GM23338 (cell line): Measurements from ENCODE around the gene DUSP9. TPM values are rescaled to one million over a fixed set of nuclear protein-coding genes. Genes with fewer than 3 reads are reported as not detected.

Experiments used
- ATAC-seq: fragments of 200-7000 bp; cut with Tn5 transposase; 3 replicates; pipeline ENCODE4 v1.9.1; 2020
- DNase-seq: peaks from one replicate; pipeline ENCODE4 v3.0.0-alpha.2; 2015; ENCODE audit warnings: low spot score
- H2AFZ ChIP-seq: fragments of 200-600 bp; sonication (generic); 2 replicates; pipeline ENCODE4 v1.8.0; 2016; ENCODE audit warnings: antibody characterized with exemption, mild to moderate bottlenecking, moderate library complexity
- H3F3A ChIP-seq: fragments of 200-600 bp; sonication (generic); replicated peaks from 2 replicates; pipeline ENCODE4 v1.8.0; 2017; ENCODE audit warnings: antibody characterized with exemption, mixed run types, low read depth
- H3K27ac ChIP-seq: fragments of 200-600 bp; sonication (generic); 2 replicates; pipeline ENCODE4 v1.6.1; 2016; ENCODE audit warnings: low read depth
- H3K27me3 ChIP-seq: fragments of 200-600 bp; sonication (generic); 2 replicates; pipeline ENCODE4 v1.8.0; 2016; ENCODE audit warnings: mild to moderate bottlenecking, mixed run types, moderate library complexity; ENCODE audit not compliant: insufficient read depth
- H3K36me3 ChIP-seq: fragments of 200-600 bp; sonication (generic); 2 replicates; pipeline ENCODE4 v1.8.0; 2016; ENCODE audit warnings: mild to moderate bottlenecking; ENCODE audit not compliant: insufficient read depth
- H3K4me1 ChIP-seq: fragments of 200-600 bp; sonication (generic); 2 replicates; pipeline ENCODE4 v1.8.0; 2016; ENCODE audit warnings: mild to moderate bottlenecking, moderate library complexity; ENCODE audit not compliant: insufficient read depth
- H3K4me2 ChIP-seq: fragments of 200-600 bp; sonication (generic); 2 replicates; pipeline ENCODE4 v1.7.1; 2017; ENCODE audit warnings: mixed run types
- H3K4me3 ChIP-seq: fragments of 200-600 bp; sonication (generic); 2 replicates; pipeline ENCODE4 v1.6.1; 2016; ENCODE audit warnings: mixed run types
- H3K79me2 ChIP-seq: fragments of 200-600 bp; sonication (generic); replicated peaks from 2 replicates; pipeline ENCODE4 v1.8.0; 2017; ENCODE audit warnings: mild to moderate bottlenecking; ENCODE audit not compliant: insufficient read depth
- H3K9me2 ChIP-seq: fragments of 200-600 bp; sonication (generic); 2 replicates; pipeline ENCODE4 v1.8.0; 2017; ENCODE audit not compliant: insufficient read depth
- H4K20me1 ChIP-seq: fragments of 200-600 bp; sonication (generic); replicated peaks from 2 replicates; pipeline ENCODE4 v1.8.0; 2017; ENCODE audit warnings: mild to moderate bottlenecking; ENCODE audit not compliant: insufficient read depth
- H3K27ac Mint-ChIP-seq: 2 replicates; pipeline ENCODE4 v1.8.0; 2020; ENCODE audit warnings: inconsistent platforms, mild to moderate bottlenecking, moderate library complexity, mixed read lengths
- H3K27me3 Mint-ChIP-seq: 3 replicates; pipeline ENCODE4 v1.8.0; 2022; ENCODE audit warnings: low read depth, mild to moderate bottlenecking, moderate library complexity, mixed read lengths, inconsistent platforms; ENCODE audit not compliant: insufficient read depth, poor library complexity
- H3K36me3 Mint-ChIP-seq: 3 replicates; pipeline ENCODE4 v1.8.0; 2021; ENCODE audit warnings: low read depth, mild to moderate bottlenecking, inconsistent platforms, moderate library complexity, mixed read lengths
- H3K4me1 Mint-ChIP-seq: 3 replicates; pipeline ENCODE4 v1.8.0; 2020; ENCODE audit warnings: mild to moderate bottlenecking, inconsistent platforms, mixed read lengths
- H3K4me3 Mint-ChIP-seq: 3 replicates; pipeline ENCODE4 v1.8.0; 2021; ENCODE audit warnings: moderate library complexity, mild to moderate bottlenecking, inconsistent platforms, mixed read lengths
- H3K9me3 Mint-ChIP-seq: 3 replicates; pipeline ENCODE4 v1.8.0; 2020; ENCODE audit warnings: moderate library complexity, mild to moderate bottlenecking, inconsistent platforms, mixed read lengths
- CREB1 ChIP-seq: fragments of 250-450 bp; sonication (Bioruptor Pico); IDR thresholded peaks from 2 replicates; pipeline ENCODE4 v1.5.0; 2020; ENCODE audit warnings: low read depth, mild to moderate bottlenecking, moderate library complexity
- ETS1 ChIP-seq: IDR thresholded peaks from 2 replicates; pipeline ENCODE4 v1.6.1; 2016; ENCODE audit warnings: antibody characterized with exemption
- EZH2phosphoT487 ChIP-seq: fragments of 200-600 bp; sonication (generic); IDR thresholded peaks from one replicate; pipeline ENCODE4 v1.8.1; 2018; ENCODE audit warnings: antibody characterized with exemption; ENCODE audit not compliant: unreplicated experiment
- NANOG ChIP-seq: IDR thresholded peaks from 2 replicates; pipeline ENCODE4 v1.6.1; 2016; ENCODE audit warnings: antibody characterized with exemption, borderline replicate concordance
- POLR2AphosphoS5 ChIP-seq: IDR thresholded peaks from 2 replicates; pipeline ENCODE4 v1.6.1; 2016; ENCODE audit warnings: antibody characterized with exemption, low read depth
- STAT1 ChIP-seq: IDR thresholded peaks from one replicate; pipeline ENCODE4 v1.6.1; 2016; ENCODE audit warnings: antibody characterized with exemption; ENCODE audit not compliant: unreplicated experiment
- ZNF114 ChIP-seq: fragments of 250-450 bp; sonication (Bioruptor Pico); IDR thresholded peaks from 2 replicates; pipeline ENCODE4 v1.5.0; 2020; ENCODE audit warnings: mild to moderate bottlenecking, moderate library complexity
- ZNF331 ChIP-seq: fragments of 250-450 bp; sonication (Bioruptor Pico); IDR thresholded peaks from 2 replicates; pipeline ENCODE4 v1.5.0; 2020; ENCODE audit warnings: low read depth, mild to moderate bottlenecking, moderate library complexity
- polyA plus RNA-seq: library from polyadenylated mRNA; unstranded; fragments of >200 nt; fragmentation: Nextera tagmentation; extraction: Ambion mirVana; gene quantifications from 2 replicates; pipeline ENCODE4 v1.2.1, GENCODE V29; 2016
- total RNA-seq: library from RNA; depleted of rRNA; stranded (reverse); fragments of >200 nt; shearing (Covaris generic); gene quantifications from 2 replicates; pipeline ENCODE4 v1.2.3, GENCODE V29; 2014
- TF ChIP-seq, protein P1 (sequence below): IDR thresholded peaks from one replicate; pipeline ENCODE4 v1.6.1; 2018; ENCODE audit warnings: antibody characterized with exemption; ENCODE audit not compliant: unreplicated experiment

The DUSP9 gene
- total and polyA plus RNA-seq, 2 experiments from 2014 or later, result 0.71 to 3.9 TPM

DNA sequence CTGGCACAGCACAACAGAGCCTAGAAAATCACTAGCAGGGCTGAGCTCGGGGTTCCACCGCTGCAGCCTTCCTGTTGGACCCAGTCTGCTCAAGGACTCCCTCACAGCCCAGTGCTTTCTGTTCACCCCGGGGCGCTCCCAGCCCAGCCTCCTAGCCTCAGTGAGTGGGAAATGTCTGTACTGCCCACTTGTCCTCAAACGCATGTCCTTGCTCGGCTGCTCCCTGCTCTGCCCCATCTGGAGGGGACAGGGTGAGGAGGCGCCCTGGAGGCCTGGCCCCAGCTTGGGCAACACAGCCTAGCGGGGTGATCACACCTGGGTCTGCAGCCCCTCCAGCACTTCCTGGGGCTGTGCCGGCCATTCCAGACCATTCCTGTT, 36.2 kb upstream of the DUSP9 start:
- H3K9me3 Mint-ChIP-seq, result no peaks in the 10 kb centered on the region
- no peaks in the 10 kb centered on the region for H3F3A ChIP-seq
- ATAC-seq (peak; percentile 17), DNase-seq (peak; percentile 2)
- H2AFZ ChIP-seq, result peak overlapping the region; percentile 74; the same call in 1 of the 2 replicates
- peaks cover 18% of the 10 kb centered on the region for H3K27me3 ChIP-seq
- no peak overlapping the region for H3K27ac Mint-ChIP-seq
- H3K4me3 Mint-ChIP-seq, result peak overlapping the region; percentile 66; the same call in 2 of the 3 replicates
- H3K9me2 ChIP-seq, result no peaks in the 10 kb centered on the region
- no peaks in the 10 kb centered on the region for H3K79me2 ChIP-seq
- no peaks in the 10 kb centered on the region for H3K4me1 ChIP-seq
- no peak overlapping the region for H3K27ac ChIP-seq
- peak overlapping the region; percentile 73; the same call in 1 of the 2 replicates for H3K4me2 ChIP-seq
- H4K20me1 ChIP-seq, result no peaks in the 10 kb centered on the region
- no peaks in the 10 kb centered on the region for H3K36me3 Mint-ChIP-seq
- peak overlapping the region; percentile 51; the same call in 1 of the 2 replicates for H3K4me3 ChIP-seq
- TF ChIP-seq STAT1, result no peak
- no peaks in the 10 kb centered on the region for H3K36me3 ChIP-seq
- H3K27me3 Mint-ChIP-seq, result peaks cover 8% of the 10 kb centered on the region
- H3K4me1 Mint-ChIP-seq, result no peaks in the 10 kb centered on the region

DNA sequence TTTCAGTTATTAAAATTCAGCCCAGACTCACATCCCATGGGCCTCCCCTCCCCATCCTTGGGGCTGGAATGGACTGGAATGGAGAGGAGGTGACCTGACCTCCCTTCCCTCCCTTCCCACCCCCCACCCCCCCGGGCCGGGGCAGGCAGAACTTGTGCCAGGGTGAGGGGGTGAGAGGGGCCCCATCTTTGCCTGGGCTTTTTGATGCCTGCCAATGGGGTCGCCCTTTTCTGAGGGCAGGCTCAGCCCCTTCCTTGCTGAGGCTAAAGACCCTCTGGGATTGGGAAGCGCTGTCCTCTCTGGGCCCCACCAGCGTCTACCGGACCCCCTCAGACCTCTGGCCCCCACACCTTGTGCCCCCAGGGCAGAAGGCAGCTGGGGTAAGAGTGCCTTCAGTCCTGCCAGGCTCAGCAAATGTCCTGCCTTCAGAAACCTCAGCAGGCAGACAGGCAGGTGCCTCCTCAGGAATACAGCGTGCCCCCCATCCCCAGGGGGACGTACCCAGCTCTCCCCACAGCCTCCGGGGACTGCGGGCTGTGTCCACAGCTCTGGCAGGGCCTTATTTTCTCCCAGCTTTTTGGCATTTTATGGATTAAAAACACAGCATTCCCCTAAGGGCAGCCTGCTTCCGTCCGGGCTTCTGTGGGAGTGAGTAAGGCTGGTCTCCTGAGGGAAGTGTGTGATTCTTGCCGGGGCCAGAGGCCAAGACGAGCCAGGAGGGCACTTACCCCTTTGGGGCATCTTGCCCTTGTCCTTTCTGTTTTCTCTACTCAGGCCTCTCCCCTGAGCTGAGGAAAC, 35.5 kb upstream of the DUSP9 start:
- Mint-ChIP-seq H3K27me3 (peaks cover 8% of the 10 kb centered on the region), H3K4me1 (no peaks in the 10 kb centered on the region), H3K9me3 (no peaks in the 10 kb centered on the region), H3K4me3 (no peak overlapping the region; the same call in 2 of the 3 replicates), H3K27ac (no peak overlapping the region), H3K36me3 (no peaks in the 10 kb centered on the region)
- Histone ChIP-seq H3K4me2 (no peak overlapping the region), H3K4me1 (no peaks in the 10 kb centered on the region), H3K4me3 (no peak overlapping the region), H3K36me3 (no peaks in the 10 kb centered on the region), H3K9me2 (no peaks in the 10 kb centered on the region), H3K27me3 (peaks cover 18% of the 10 kb centered on the region), H3F3A (no peaks in the 10 kb centered on the region), H2AFZ (no peak overlapping the region), H3K27ac (no peak overlapping the region), H3K79me2 (no peaks in the 10 kb centered on the region), H4K20me1 (no peaks in the 10 kb centered on the region)
- ATAC-seq (no peak), DNase-seq (no peak)
- TF ChIP-seq EZH2phosphoT487 (no peak), ZNF114 (CRISPR knock-in tag) (no peak), CREB1 (CRISPR knock-in tag) (no peak), ZNF331 (no peak)

- H3K36me3 Mint-ChIP-seq, result no peaks in the 10 kb centered on the region
- DNase-seq (no peak), ATAC-seq (no peak)
- Histone ChIP-seq H3K9me2 (no peaks in the 10 kb centered on the region), H3K4me2 (no peak overlapping the region), H4K20me1 (no peaks in the 10 kb centered on the region), H3K79me2 (no peaks in the 10 kb centered on the region), H2AFZ (no peak overlapping the region), H3K4me1 (no peaks in the 10 kb centered on the region), H3K4me3 (no peak overlapping the region), H3K36me3 (no peaks in the 10 kb centered on the region), H3K27ac (no peak overlapping the region), H3K27me3 (peaks cover 18% of the 10 kb centered on the region), H3F3A (no peaks in the 10 kb centered on the region)
- H3K27me3 Mint-ChIP-seq, result peaks cover 8% of the 10 kb centered on the region
- no peak overlapping the region for H3K27ac Mint-ChIP-seq
- H3K9me3 Mint-ChIP-seq, result no peaks in the 10 kb centered on the region
- no peaks in the 10 kb centered on the region for H3K4me1 Mint-ChIP-seq
- no peak overlapping the region for H3K4me3 Mint-ChIP-seq
- TF ChIP-seq ETS1, result no peak
- TF ChIP-seq, protein P1, sequence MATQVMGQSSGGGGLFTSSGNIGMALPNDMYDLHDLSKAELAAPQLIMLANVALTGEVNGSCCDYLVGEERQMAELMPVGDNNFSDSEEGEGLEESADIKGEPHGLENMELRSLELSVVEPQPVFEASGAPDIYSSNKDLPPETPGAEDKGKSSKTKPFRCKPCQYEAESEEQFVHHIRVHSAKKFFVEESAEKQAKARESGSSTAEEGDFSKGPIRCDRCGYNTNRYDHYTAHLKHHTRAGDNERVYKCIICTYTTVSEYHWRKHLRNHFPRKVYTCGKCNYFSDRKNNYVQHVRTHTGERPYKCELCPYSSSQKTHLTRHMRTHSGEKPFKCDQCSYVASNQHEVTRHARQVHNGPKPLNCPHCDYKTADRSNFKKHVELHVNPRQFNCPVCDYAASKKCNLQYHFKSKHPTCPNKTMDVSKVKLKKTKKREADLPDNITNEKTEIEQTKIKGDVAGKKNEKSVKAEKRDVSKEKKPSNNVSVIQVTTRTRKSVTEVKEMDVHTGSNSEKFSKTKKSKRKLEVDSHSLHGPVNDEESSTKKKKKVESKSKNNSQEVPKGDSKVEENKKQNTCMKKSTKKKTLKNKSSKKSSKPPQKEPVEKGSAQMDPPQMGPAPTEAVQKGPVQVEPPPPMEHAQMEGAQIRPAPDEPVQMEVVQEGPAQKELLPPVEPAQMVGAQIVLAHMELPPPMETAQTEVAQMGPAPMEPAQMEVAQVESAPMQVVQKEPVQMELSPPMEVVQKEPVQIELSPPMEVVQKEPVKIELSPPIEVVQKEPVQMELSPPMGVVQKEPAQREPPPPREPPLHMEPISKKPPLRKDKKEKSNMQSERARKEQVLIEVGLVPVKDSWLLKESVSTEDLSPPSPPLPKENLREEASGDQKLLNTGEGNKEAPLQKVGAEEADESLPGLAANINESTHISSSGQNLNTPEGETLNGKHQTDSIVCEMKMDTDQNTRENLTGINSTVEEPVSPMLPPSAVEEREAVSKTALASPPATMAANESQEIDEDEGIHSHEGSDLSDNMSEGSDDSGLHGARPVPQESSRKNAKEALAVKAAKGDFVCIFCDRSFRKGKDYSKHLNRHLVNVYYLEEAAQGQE, result no peak
- TF ChIP-seq EZH2phosphoT487, result no peak
- TF ChIP-seq ZNF114 (CRISPR knock-in tag), result no peak
- no peak for TF ChIP-seq POLR2AphosphoS5
- TF ChIP-seq NANOG, result no peak
- no peak for TF ChIP-seq CREB1 (CRISPR knock-in tag)
Measured at GRCh38 chrX:153612413-153612812, 34.6 kb upstream of the DUSP9 start.
